ENCODE data around the gene BEST4.

BEST4 gene

GRCh38 chr1:44788120-44788860 is at the start of gene BEST4:
BEST4 (minus strand) TSS chr1:44788170; CDS start chr1:44787705, 465 bp downstream.
- DNase-seq (ENCODE audit: low read depth) = no peak
- no peak within 1 kb of the TSS for H3K4me3 ChIP-seq (ENCODE audit: low read depth, low read length)

GRCh38 chr1:44835738-44836675 is 48.0 kb upstream of the BEST4 start:
- no peak overlapping the region for H3K4me3 ChIP-seq (ENCODE audit: low read depth, low read length)
- TF ChIP-seq CTCF (IDR thresholded peaks at IDR 0.05; ENCODE audit: control insufficient read depth, extremely low read depth, insufficient read depth) = peak; percentile 84
- DNase-seq (ENCODE audit: low read depth) = peak; percentile 49

More at GRCh38 chr1:44788120-44788860, at the start of gene BEST4:
- TF ChIP-seq CTCF (IDR thresholded peaks at IDR 0.05; ENCODE audit: control insufficient read depth, extremely low read depth, insufficient read depth) = no peak

GRCh38 chr1:44834328-44834727 is 46.4 kb upstream of the BEST4 start:
- no peak for TF ChIP-seq CTCF (IDR thresholded peaks at IDR 0.05; ENCODE audit: control insufficient read depth, extremely low read depth, insufficient read depth)
- DNase-seq (ENCODE audit: low read depth) = no peak
- no peak overlapping the region for H3K4me3 ChIP-seq (ENCODE audit: low read depth, low read length)

- no peak for TF ChIP-seq CTCF (IDR thresholded peaks at IDR 0.05; ENCODE audit: control insufficient read depth, extremely low read depth, insufficient read depth)
- DNase-seq (ENCODE audit: low read depth) = no peak
- H3K4me3 ChIP-seq (ENCODE audit: low read depth, low read length) = no peak overlapping the region
Measured at GRCh38 chr1:44832056-44832705, 44.2 kb upstream of the BEST4 start.

- DNase-seq (ENCODE audit: low read depth) = no peak
Measured at GRCh38 chr1:44831516-44831915, 43.5 kb upstream of the BEST4 start.

More at GRCh38 chr1:44831516-44831915, 43.5 kb upstream of the BEST4 start:
- TF ChIP-seq CTCF (IDR thresholded peaks at IDR 0.05; ENCODE audit: control insufficient read depth, extremely low read depth, insufficient read depth) = no peak
- H3K4me3 ChIP-seq (ENCODE audit: low read depth, low read length) = no peak overlapping the region

All from LNCaP clone FGC (cell line).